AG04450 (cell line): ENCODE measurements around the gene RAPSN. TPM values are rescaled to one million over a fixed set of nuclear protein-coding genes. Genes with fewer than 3 reads are reported as not detected.
"Not testable (repeated sequence)": the region's sequence is repeated elsewhere in the genome, so short reads cannot be mapped to it uniquely, and the experiment has no call there.

Experiments used
- CTCF ChIA-PET: fragments of 300-600, 350-600 bp; formaldehyde crosslinking; extraction: SDS; loops from one replicate; lab custom pipeline; 2022; ENCODE audit warnings: antibody characterized with exemption, inconsistent platforms; lab: Charles Lee
- POLR2A ChIA-PET: fragments of 350-600 bp; formaldehyde crosslinking; extraction: SDS; loops from one replicate; lab custom pipeline; 2021; ENCODE audit warnings: antibody characterized with exemption, inconsistent platforms; lab: Yijun Ruan, JAX
- DNase-seq: peaks from one replicate; pipeline ENCODE4 v3.0.0-alpha.2; 2011; ENCODE audit warnings: low read depth, low spot score
- H3K27ac ChIP-seq: one replicate; pipeline ENCODE4 v1.5.1; 2012; ENCODE audit warnings: low read depth, low read length, control low read depth
- H3K27me3 ChIP-seq: one replicate; pipeline ENCODE4 v1.6.0; 2012; ENCODE audit warnings: low read length; ENCODE audit not compliant: control insufficient read depth, insufficient read depth
- H3K4me3 ChIP-seq: 2 replicates; pipeline ENCODE4 v1.5.1; 2011; ENCODE audit warnings: mild to moderate bottlenecking, low read depth, low read length, control low read depth
- H3K9me3 ChIP-seq: 2 replicates; pipeline ENCODE4 v1.5.1; 2012; ENCODE audit warnings: low read length; ENCODE audit not compliant: control insufficient read depth, insufficient read depth
- polyA plus RNA-seq: library from polyadenylated mRNA; depleted of rRNA; stranded (reverse); fragments of >200 nt; gene quantifications from 2 replicates; pipeline ENCODE4 v1.2.3, GENCODE V29; 2011
- TF ChIP-seq, protein P1 (sequence below): IDR thresholded peaks from 2 replicates; pipeline ENCODE4 v1.5.1; 2011; ENCODE audit warnings: low read depth, low read length, control low read depth, inconsistent platforms

The RAPSN gene
- polyA plus RNA-seq, 1 experiment: not detected

DNA sequence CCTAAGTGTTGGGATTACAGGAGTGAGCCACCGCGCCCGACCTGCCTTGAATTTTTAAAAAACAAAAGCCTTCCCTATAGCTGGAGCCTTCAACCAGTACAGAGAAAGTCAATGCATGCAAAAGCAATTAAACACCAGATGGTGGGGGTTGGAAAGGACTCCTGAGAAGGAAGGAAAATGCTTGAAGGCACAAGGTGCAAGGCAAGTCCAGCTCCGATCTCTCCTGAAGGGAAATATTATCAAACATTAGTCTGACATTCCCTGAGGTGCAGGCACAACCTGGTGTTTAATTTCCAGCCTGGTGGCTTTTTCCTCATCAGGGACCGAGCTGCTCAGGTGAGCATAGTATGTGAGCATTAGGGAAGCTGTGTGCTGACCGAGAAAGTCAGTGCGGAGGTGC, 12.9 kb upstream of the RAPSN start:
- CTCF ChIA-PET: interaction anchor here (0.8 to 1.1 kb wide), 2 partner anchors 7 to 88 kb away, joined by 4 to 7 read pairs; no protein-coding TSS in a partner anchor
- no peaks in the 10 kb centered on the region for H3K9me3 ChIP-seq
- TF ChIP-seq, protein P1, sequence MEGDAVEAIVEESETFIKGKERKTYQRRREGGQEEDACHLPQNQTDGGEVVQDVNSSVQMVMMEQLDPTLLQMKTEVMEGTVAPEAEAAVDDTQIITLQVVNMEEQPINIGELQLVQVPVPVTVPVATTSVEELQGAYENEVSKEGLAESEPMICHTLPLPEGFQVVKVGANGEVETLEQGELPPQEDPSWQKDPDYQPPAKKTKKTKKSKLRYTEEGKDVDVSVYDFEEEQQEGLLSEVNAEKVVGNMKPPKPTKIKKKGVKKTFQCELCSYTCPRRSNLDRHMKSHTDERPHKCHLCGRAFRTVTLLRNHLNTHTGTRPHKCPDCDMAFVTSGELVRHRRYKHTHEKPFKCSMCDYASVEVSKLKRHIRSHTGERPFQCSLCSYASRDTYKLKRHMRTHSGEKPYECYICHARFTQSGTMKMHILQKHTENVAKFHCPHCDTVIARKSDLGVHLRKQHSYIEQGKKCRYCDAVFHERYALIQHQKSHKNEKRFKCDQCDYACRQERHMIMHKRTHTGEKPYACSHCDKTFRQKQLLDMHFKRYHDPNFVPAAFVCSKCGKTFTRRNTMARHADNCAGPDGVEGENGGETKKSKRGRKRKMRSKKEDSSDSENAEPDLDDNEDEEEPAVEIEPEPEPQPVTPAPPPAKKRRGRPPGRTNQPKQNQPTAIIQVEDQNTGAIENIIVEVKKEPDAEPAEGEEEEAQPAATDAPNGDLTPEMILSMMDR: no peak
- POLR2A ChIA-PET: no interaction called here
- no peak overlapping the region for H3K27ac ChIP-seq
- DNase-seq: no peak
- H3K27me3 ChIP-seq: no peaks in the 10 kb centered on the region
- H3K4me3 ChIP-seq: no peak overlapping the region

DNA sequence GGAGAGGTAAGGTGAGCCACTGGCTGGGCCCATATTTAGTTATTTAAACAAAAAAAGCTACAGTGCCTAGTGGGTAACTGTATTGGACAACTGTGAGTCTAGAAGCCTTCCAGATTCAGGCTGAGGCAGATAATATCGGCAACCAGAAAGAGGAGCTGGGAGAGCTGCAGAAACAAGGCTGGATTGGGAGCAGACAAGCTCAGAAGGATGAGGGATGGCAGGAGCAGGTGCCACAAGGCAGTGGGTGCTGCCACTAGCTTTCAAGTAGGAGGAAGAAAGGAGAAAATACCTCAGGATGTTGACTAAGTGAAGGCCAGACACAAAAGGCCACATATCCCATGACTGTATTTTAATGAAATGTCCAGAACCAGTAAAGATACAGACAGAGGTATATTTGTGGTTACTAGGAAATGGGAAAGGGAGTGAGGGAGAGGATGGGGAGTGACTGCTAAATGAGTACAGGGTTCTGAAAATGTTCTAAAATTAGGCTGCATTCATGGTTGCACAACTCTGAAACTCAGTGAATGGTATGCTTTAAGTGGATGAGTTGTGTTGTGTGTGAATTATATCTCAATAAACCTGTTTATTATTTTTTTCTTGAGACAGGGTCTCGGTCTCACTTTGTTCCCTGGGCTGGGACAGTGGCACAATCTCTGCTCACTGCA, 11.8 kb upstream of the RAPSN start:
- DNase-seq: no peak
- TF ChIP-seq, protein P1: no peak
- no peaks in the 10 kb centered on the region for H3K27me3 ChIP-seq
- CTCF ChIA-PET: no interaction called here
- H3K27ac ChIP-seq: no peak overlapping the region
- no peak overlapping the region for H3K4me3 ChIP-seq
- no peaks in the 10 kb centered on the region for H3K9me3 ChIP-seq
- POLR2A ChIA-PET: interaction anchor here (0.6 kb wide), 1 partner anchor 24 kb away, joined by 4 read pairs; no protein-coding TSS in a partner anchor

DNA sequence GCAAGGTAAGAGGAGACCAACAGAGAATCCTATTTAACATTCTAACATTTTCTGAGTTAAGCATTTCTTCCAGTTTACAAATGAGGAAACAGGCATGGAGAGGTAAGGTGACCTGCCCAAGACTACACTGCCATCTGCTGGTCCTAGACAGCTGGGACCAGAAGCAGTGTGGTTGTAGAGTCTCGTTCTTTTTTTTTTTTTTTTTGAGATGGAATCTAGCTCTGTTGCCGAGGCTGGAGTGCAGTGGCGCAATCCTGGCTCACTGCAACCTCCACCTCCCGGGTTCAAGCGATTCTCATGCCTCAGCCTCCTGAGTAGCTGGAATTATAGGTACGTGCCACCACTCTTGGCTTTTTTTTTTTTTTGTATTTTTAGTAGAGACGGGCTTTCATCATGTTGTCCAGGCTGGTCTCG, 5.3 kb upstream of the RAPSN start:
- TF ChIP-seq, protein P1: peak; percentile 87
- DNase-seq: peak; percentile 72
- POLR2A ChIA-PET: interaction anchor here (0.6 to 1.3 kb wide), 5 partner anchors 17 to 81 kb away, joined by 3 to 4 read pairs (median 3); partner anchors contain the start of gene PSMC3
- H3K27me3 ChIP-seq, H3K4me3 ChIP-seq, H3K9me3 ChIP-seq, H3K27ac ChIP-seq: not testable (repeated sequence)
- CTCF ChIA-PET: interaction anchor here (0.6 to 3.6 kb wide), 35 partner anchors 8 to 589 kb away, joined by 3 to 30 read pairs (median 5); no protein-coding TSS in a partner anchor

DNA sequence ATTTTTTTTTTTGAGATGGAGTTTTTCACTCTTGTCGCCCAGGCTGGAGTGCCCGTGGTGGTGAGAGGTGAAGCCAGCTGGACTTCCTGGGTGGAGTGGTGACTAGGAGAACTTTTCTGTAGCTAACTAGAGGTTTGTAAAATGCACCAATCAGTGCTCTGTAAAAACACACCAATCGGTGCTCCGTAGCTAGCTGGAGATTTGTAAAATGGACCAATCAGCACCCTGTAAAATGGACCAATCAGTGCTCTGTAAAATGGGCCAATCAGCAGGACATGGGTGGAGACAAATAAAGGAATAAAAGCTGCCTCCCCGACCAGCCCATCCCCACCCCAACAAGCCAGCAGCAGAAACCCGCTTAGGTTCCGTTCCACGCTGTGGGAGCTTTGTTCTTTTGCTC, 4.4 kb upstream of the RAPSN start:
- TF ChIP-seq, protein P1: no peak
- DNase-seq: no peak
- H3K27ac ChIP-seq: no peak overlapping the region
- ChIA-PET CTCF (interaction anchor here (0.9 to 3.6 kb wide), 5 partner anchors 9 to 164 kb away, joined by 3 to 26 read pairs (median 7); no protein-coding TSS in a partner anchor), POLR2A (interaction anchor here (1.3 kb wide), 1 partner anchor 27 kb away, joined by 4 read pairs; the partner anchor contains the start of gene PSMC3)
- H3K9me3 ChIP-seq: no peaks in the 10 kb centered on the region; the same call in 1 of the 2 replicates
- H3K27me3 ChIP-seq: no peaks in the 10 kb centered on the region
- no peak overlapping the region for H3K4me3 ChIP-seq

DNA sequence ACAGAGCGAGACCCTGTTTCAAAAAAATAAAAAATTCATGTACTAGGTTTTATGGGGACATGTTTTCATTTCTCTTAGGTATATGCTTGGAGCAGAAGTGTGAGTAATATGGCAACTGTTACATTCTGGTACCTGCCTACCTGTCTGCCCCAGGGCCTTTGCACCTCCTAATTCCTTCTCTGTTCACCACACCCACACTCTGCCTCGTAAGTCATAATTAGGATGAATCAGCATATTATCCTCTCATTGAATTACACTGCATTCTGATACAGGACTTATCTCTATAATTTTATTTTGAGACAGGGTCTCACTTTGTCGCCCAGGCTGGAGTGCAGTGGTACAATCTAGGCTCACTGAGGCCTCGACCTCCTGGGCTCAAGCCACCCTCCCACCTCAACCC, 3.1 kb upstream of the RAPSN start:
- Histone ChIP-seq H3K9me3 (no peaks in the 10 kb centered on the region; the same call in 1 of the 2 replicates), H3K4me3 (no peak overlapping the region), H3K27ac (no peak overlapping the region), H3K27me3 (no peaks in the 10 kb centered on the region)
- no peak for DNase-seq
- TF ChIP-seq, protein P1: no peak
- POLR2A ChIA-PET: interaction anchor here (0.6 kb wide), 1 partner anchor 311 kb away, joined by 6 read pairs; no protein-coding TSS in a partner anchor
- CTCF ChIA-PET: interaction anchor here (0.6 to 3.6 kb wide), 2 partner anchors 78 to 106 kb away, joined by 3 to 26 read pairs; no protein-coding TSS in a partner anchor
